Gastrocnemius medialis (tissue), 4 donors: Measurements from ENCODE around the gene CLEC4F.

Experiments
- POLR2A ChIP-seq, 2 donors: fragments of 450-650 bp; IDR thresholded peaks; one replicate each; pipeline ENCODE4 v1.6.1; 2017; ENCODE audit warnings: antibody characterized with exemption in 2 of 2, mild to moderate bottlenecking in 2 of 2, moderate library complexity in 2 of 2
- TF ChIP-seq, protein P1 (sequence below), 5 experiments: fragments of 450-650 bp in 3 of 5; fragments of 200-600 bp in 2 of 5; sonication (generic) in 2 of 5; IDR thresholded peaks in 4 of 5; conservative IDR thresholded peaks in 1 of 5; 1 replicate in 4 of 5; 2 replicates in 1 of 5; pipeline ENCODE4 v1.5.1; 2016 to 2019; ENCODE audit warnings: antibody characterized with exemption in 5 of 5, mild to moderate bottlenecking in 3 of 5, moderate library complexity in 3 of 5

DNA sequence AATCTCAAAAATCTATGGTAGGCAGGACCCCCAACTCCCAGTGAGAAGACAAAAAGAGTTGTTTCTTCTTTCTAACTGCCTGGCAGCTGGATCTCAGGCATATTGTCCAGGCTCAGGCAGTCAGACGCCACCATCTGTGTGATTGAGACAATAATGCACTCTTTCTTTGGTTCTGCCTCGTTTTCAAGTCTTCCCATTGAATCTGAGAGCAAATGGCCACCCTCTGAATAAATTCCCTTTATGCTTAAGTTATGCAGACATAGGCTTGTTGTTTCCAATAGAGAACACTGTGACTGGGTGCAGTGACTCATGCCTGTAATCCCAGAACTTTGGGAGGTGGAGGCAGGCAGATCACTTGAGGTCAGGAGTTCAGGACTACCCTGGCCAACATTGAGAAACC is 30.5 kb upstream of the CLEC4F start:
- TF ChIP-seq POLR2A (IDR thresholded peaks at IDR 0.05), result no peak
- TF ChIP-seq, protein P1, sequence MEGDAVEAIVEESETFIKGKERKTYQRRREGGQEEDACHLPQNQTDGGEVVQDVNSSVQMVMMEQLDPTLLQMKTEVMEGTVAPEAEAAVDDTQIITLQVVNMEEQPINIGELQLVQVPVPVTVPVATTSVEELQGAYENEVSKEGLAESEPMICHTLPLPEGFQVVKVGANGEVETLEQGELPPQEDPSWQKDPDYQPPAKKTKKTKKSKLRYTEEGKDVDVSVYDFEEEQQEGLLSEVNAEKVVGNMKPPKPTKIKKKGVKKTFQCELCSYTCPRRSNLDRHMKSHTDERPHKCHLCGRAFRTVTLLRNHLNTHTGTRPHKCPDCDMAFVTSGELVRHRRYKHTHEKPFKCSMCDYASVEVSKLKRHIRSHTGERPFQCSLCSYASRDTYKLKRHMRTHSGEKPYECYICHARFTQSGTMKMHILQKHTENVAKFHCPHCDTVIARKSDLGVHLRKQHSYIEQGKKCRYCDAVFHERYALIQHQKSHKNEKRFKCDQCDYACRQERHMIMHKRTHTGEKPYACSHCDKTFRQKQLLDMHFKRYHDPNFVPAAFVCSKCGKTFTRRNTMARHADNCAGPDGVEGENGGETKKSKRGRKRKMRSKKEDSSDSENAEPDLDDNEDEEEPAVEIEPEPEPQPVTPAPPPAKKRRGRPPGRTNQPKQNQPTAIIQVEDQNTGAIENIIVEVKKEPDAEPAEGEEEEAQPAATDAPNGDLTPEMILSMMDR (IDR thresholded peaks at IDR 0.05 in 4 of 5, conservative IDR thresholded peaks at IDR 0.05 in 1 of 5), result no peak
